Effector memory CD4-positive, alpha-beta T cell (primary cell): Measurements from ENCODE around the gene LCE1C.

Source experiments
- DNase-seq, 3 donors: peaks; one replicate each; pipeline ENCODE4 v3.0.0-alpha.2; 2020
- H3K27ac ChIP-seq: 2 replicates; pipeline ENCODE4 v1.7.0; 2013; ENCODE audit warnings: mild to moderate bottlenecking, low read length, moderate library complexity; ENCODE audit not compliant: insufficient read depth, poor library complexity, severe bottlenecking
- H3K27me3 ChIP-seq: replicated peaks from 2 replicates; pipeline ENCODE4 v1.7.0; 2013; ENCODE audit warnings: mild to moderate bottlenecking, low read length; ENCODE audit not compliant: insufficient read depth, control insufficient read depth, poor library complexity, severe bottlenecking
- H3K36me3 ChIP-seq: 2 replicates; pipeline ENCODE4 v1.7.0; 2013; ENCODE audit warnings: mild to moderate bottlenecking, low read length, moderate library complexity; ENCODE audit not compliant: control insufficient read depth, insufficient read depth
- H3K4me1 ChIP-seq: 2 replicates; pipeline ENCODE4 v1.7.0; 2013; ENCODE audit warnings: low read length, mild to moderate bottlenecking; ENCODE audit not compliant: control insufficient read depth, insufficient read depth, poor library complexity, severe bottlenecking
- H3K4me3 ChIP-seq: 2 replicates; pipeline ENCODE4 v1.7.0; 2013; ENCODE audit warnings: low read length, low read depth, mild to moderate bottlenecking; ENCODE audit not compliant: insufficient read depth, poor library complexity, severe bottlenecking
- H3K9me3 ChIP-seq: 2 replicates; pipeline ENCODE4 v1.7.0; 2013; ENCODE audit warnings: mild to moderate bottlenecking, low read length, moderate library complexity; ENCODE audit not compliant: control insufficient read depth

Gene LCE1C

DNA sequence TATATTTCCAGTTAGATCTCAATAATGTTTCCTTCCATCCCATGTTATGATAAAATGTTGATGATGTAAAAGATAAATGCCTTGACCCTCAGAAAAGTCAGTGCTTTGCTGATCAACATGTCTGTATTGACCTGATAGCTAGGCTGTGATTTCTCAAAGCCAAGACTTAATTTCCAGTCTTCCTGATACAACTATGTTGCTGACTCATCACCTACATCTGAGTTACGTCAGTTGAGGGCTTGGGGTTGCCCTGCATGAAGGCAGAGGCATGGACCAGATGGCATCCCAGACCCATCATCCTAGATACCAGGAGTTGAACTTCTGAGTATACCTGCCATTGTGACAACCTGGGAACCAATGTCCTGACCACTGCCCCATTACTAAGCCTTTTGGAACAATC lies 5.1 kb downstream of the LCE1C start:
- H3K36me3 ChIP-seq = no peaks in the 10 kb centered on the region
- H3K27ac ChIP-seq = no peak overlapping the region
- H3K27me3 ChIP-seq = peaks cover 2% of the 10 kb centered on the region
- H3K4me1 ChIP-seq = no peaks in the 10 kb centered on the region
- H3K4me3 ChIP-seq = no peak overlapping the region
- DNase-seq = no peak
- H3K9me3 ChIP-seq = no peaks in the 10 kb centered on the region

- no peak for DNase-seq
Measured at GRCh38 chr1:152796421-152796820, 10.0 kb downstream of the LCE1C start, which contains the start of gene LCE1D. Gene LCE1D (plus strand): TSS chr1:152796721. CDS start chr1:152797795, 1,074 bp downstream.

DNA sequence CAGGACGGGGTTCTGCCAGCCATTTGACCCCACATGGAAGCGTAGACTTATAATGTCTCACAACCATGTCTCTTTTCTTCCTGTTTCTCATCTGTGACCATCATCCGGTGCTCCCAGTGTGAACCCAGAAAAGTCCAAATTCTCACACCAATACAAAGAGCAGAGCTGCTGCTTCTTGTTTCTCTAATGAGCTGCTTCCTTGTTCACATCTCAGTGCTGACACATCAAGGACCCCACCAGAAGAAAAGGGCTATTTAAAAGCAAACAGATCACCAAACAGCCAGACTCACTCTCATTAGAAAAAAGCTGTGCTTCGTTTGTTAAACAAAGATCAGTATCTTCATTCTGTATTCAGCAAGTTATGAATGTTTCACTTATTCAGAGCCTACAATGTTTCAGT lies 10.8 kb downstream of the LCE1C start:
- no peaks in the 10 kb centered on the region for H3K27me3 ChIP-seq
- no peaks in the 10 kb centered on the region for H3K4me1 ChIP-seq
- no peak overlapping the region for H3K27ac ChIP-seq
- H3K36me3 ChIP-seq = no peaks in the 10 kb centered on the region
- DNase-seq = no peak
- H3K4me3 ChIP-seq = no peak overlapping the region
- H3K9me3 ChIP-seq = no peaks in the 10 kb centered on the region

More at GRCh38 chr1:152796421-152796820, 10.0 kb downstream of the LCE1C start, which contains the start of gene LCE1D:
- Histone ChIP-seq H3K27me3 (no peaks in the 10 kb centered on the region), H3K9me3 (no peaks in the 10 kb centered on the region), H3K36me3 (no peaks in the 10 kb centered on the region), H3K27ac (no peak within 1 kb of the TSS), H3K4me1 (no peaks in the 10 kb centered on the region), H3K4me3 (no peak within 1 kb of the TSS)

DNA sequence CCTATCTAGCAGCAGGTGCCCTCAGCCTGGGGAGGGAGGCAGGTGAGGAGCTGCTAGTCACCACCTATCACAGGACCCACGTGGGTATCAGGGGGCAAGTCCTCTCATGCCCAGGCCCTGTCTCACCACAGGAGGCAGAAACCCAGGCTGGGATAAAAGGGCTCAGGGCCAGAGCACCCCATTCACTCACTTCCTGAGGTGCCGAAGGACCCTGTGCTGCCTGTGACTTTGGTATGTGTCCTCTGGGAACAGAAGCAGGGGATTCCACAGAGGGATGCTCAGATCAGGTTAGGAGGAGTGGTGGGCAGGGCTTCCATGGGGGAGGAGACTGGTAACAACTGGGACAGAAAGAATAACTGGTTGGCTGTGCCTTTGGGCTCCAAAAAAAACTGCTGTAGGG lies 20.4 kb downstream of the LCE1C start, which contains the start of gene LCE1E:
LCE1E (plus strand) TSS at position 181 of the 400 bp plus-strand sequence. CDS start 1,043 bp downstream, outside the sequence.
- H3K27me3 ChIP-seq = peaks cover 4% of the 10 kb centered on the region
- no peak within 1 kb of the TSS for H3K4me3 ChIP-seq
- no peaks in the 10 kb centered on the region for H3K4me1 ChIP-seq
- DNase-seq = no peak
- no peaks in the 10 kb centered on the region for H3K9me3 ChIP-seq
- H3K36me3 ChIP-seq = no peaks in the 10 kb centered on the region
- no peak within 1 kb of the TSS for H3K27ac ChIP-seq

DNA sequence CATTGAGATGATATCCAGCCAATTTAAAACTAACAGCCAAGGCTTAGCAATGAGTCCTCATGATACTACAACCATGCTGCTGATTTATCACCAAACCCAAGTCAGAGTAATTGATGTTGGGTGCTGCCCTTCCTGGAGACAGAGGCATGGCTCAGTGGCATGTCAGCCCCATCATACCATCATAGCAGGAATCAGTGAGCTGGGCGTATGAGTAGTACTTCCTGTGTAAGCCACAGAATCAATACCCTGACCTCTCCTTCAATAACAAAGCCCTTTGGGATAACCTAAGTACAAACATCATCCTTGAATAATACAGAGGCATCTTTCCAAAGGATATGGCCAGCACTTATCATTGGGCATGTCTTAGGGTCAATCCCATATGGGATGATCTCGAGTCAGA lies 23.4 kb downstream of the LCE1C start:
- H3K9me3 ChIP-seq = no peaks in the 10 kb centered on the region
- H3K4me3 ChIP-seq = no peak overlapping the region
- no peaks in the 10 kb centered on the region for H3K36me3 ChIP-seq
- no peaks in the 10 kb centered on the region for H3K4me1 ChIP-seq
- no peak overlapping the region for H3K27ac ChIP-seq
- peaks cover 4% of the 10 kb centered on the region for H3K27me3 ChIP-seq
- no peak for DNase-seq

DNA sequence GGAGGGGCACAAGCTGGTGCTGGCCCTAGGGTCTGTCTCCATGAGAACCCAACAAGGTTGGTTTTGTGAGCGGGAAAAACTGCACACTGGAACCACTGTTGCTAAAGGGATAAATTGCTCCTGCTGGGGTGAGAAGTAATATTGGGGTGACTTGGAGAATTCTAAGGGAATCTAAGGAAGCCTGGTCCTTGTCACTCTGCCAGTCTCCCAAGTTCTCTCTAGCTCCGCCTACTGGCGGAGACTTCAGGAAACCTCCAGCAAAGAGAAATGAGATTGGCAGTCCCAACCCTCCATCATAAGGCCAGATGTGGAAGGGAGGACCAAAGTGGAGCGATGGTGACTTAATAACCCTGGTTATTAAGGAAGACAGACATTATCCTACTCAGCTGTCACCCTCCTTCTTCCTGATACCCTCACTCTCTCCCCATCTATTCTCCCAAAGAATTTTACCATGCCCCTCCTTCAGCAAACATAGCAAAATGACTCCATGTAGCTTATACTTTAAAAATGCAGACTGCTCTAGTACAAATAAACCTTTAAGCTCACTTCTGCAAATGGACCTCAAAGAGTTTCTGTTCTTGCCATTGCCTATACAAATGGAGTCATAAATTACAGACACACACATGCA lies 28.8 kb downstream of the LCE1C start:
- Histone ChIP-seq H3K27me3 (peaks cover 4% of the 10 kb centered on the region), H3K27ac (no peak overlapping the region), H3K9me3 (no peaks in the 10 kb centered on the region), H3K4me3 (no peak overlapping the region), H3K36me3 (no peaks in the 10 kb centered on the region), H3K4me1 (no peaks in the 10 kb centered on the region)
- DNase-seq = no peak

GRCh38 chr1:152776361-152776760 lies 30.1 kb downstream of the LCE1C start:
- Histone ChIP-seq H3K9me3 (no peaks in the 10 kb centered on the region), H3K4me3 (no peak overlapping the region), H3K36me3 (no peaks in the 10 kb centered on the region), H3K27me3 (peaks cover 4% of the 10 kb centered on the region), H3K27ac (no peak overlapping the region), H3K4me1 (no peaks in the 10 kb centered on the region)
- no peak for DNase-seq

GRCh38 chr1:152774875-152775274 lies 31.6 kb downstream of the LCE1C start, which contains the start of gene LCE1F:
Gene LCE1F (plus strand): TSS chr1:152775140. CDS start chr1:152776372, 1,232 bp downstream.
- Histone ChIP-seq H3K27me3 (peaks cover 4% of the 10 kb centered on the region), H3K4me3 (no peak within 1 kb of the TSS), H3K36me3 (no peaks in the 10 kb centered on the region), H3K27ac (no peak within 1 kb of the TSS), H3K4me1 (no peaks in the 10 kb centered on the region), H3K9me3 (no peaks in the 10 kb centered on the region)
- no peak for DNase-seq

GRCh38 chr1:152770411-152770810 lies 36.0 kb downstream of the LCE1C start:
- H3K4me3 ChIP-seq = no peak overlapping the region
- no peak overlapping the region for H3K27ac ChIP-seq
- peaks cover 4% of the 10 kb centered on the region for H3K27me3 ChIP-seq
- no peaks in the 10 kb centered on the region for H3K4me1 ChIP-seq
- no peaks in the 10 kb centered on the region for H3K9me3 ChIP-seq
- DNase-seq = no peak
- H3K36me3 ChIP-seq = no peaks in the 10 kb centered on the region

DNA sequence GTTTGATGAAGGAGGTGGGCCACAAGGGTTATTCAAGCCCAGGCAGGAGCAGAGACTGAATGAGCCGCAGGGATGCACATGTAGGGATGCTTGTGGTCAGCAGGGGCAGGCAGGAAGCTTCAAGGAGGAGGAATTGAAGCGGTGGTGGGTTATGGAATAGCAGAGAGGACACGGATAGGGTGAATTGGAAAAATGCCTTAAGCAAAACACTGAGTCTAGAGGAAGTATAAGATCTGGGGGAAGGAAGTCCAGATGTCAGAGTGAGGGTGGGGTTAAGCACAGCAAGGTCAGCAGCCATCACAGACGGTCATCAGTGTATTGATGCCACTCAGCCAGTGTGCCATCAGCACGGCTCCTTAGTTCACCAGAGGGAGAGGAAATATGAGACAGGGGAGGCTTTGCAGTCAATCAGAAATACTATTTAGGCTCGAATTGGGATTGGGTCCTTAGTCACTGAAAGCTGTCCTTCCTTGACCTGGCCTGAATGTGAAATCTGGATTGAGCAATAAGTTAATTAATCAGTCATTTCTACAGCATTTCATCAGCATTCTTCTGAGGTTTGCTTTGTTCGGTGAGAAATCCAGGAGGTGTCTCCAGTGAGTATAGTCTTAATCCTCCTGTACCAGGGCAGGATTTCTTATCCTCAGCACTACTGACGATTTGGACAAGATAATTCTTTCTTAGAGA lies 37.5 kb downstream of the LCE1C start:
- no peaks in the 10 kb centered on the region for H3K27me3 ChIP-seq
- no peak for DNase-seq
- no peaks in the 10 kb centered on the region for H3K36me3 ChIP-seq
- no peaks in the 10 kb centered on the region for H3K9me3 ChIP-seq
- H3K4me3 ChIP-seq = no peak overlapping the region
- no peaks in the 10 kb centered on the region for H3K4me1 ChIP-seq
- H3K27ac ChIP-seq = no peak overlapping the region
